Left ventricle myocardium inferior (tissue), 1 donor: Measurements from ENCODE around the gene HDAC4. TPM values are rescaled to one million over a fixed set of nuclear protein-coding genes. Genes with fewer than 3 reads are reported as not detected.

Experiments
- DNase-seq: peaks from one replicate; pipeline ENCODE4 v3.0.0-alpha.2; 2020
- H3K27ac ChIP-seq: fragments of 200-600 bp; replicated peaks from 2 replicates; pipeline ENCODE4 v1.8.0; 2021
- H3K27me3 ChIP-seq: fragments of 200-600 bp; 2 replicates; pipeline ENCODE4 v1.8.0; 2021; ENCODE audit warnings: low read depth
- H3K36me3 ChIP-seq: fragments of 200-600 bp; 2 replicates; pipeline ENCODE4 v1.8.0; 2021
- H3K4me1 ChIP-seq: fragments of 200-600 bp; 2 replicates; pipeline ENCODE4 v1.8.0; 2021
- H3K4me3 ChIP-seq: fragments of 200-600 bp; 2 replicates; pipeline ENCODE4 v1.8.0; 2021; ENCODE audit warnings: mild to moderate bottlenecking, moderate library complexity
- H3K9me3 ChIP-seq: fragments of 200-600 bp; replicated peaks from 2 replicates; pipeline ENCODE4 v1.8.0; 2021
- CTCF ChIP-seq: fragments of 200-600 bp; IDR thresholded peaks from 2 replicates; pipeline ENCODE4 v1.8.0; 2021; ENCODE audit warnings: antibody characterized with exemption, mild to moderate bottlenecking, borderline replicate concordance
- intact Hi-C: fragments of 100-400 bp; cut with micrococcal nuclease; formaldehyde crosslinking; loops from one replicate; pipeline ENCODE4 v1.11.0; 2022
- total RNA-seq: library from RNA; stranded (reverse); fragmentation: NEBNext Ultra II Directional; extraction: Animal tissue kit (Norgen Biotek cat#: 25700); gene quantifications from one replicate; pipeline ENCODE4 v1.2.1, GENCODE V29; 2021
- donor health status: DM: no; HTN: yes; CAD: no; lungs with severe emphysema.

HDAC4 gene
- total RNA-seq, 1 donor from 2014 or later: 23.9 TPM

- Histone ChIP-seq H3K27ac (no peak overlapping the region), H3K27me3 (no peaks in the 10 kb centered on the region)
Observed at GRCh38 chr2:239101807-239102206, 299.0 kb downstream of the HDAC4 start.

GRCh38 chr2:239101071-239101470 is 299.7 kb downstream of the HDAC4 start:
- TF ChIP-seq CTCF: no peak
- H3K9me3 ChIP-seq: no peaks in the 10 kb centered on the region
- no peak for DNase-seq
- H3K4me3 ChIP-seq: no peak overlapping the region
- peaks cover 10% of the 10 kb centered on the region for H3K4me1 ChIP-seq
- peaks cover 55% of the 10 kb centered on the region for H3K36me3 ChIP-seq
- H3K27ac ChIP-seq: no peak overlapping the region
- no peaks in the 10 kb centered on the region for H3K27me3 ChIP-seq
- intact Hi-C loops: no loop called here

More at GRCh38 chr2:239101807-239102206, 299.0 kb downstream of the HDAC4 start:
- intact Hi-C loops: no loop called here
- Histone ChIP-seq H3K36me3 (peaks cover 62% of the 10 kb centered on the region), H3K9me3 (no peaks in the 10 kb centered on the region), H3K4me3 (no peak overlapping the region), H3K4me1 (peaks cover 13% of the 10 kb centered on the region)
- DNase-seq: no peak
- TF ChIP-seq CTCF: no peak

GRCh38 chr2:239099474-239099873 is 301.3 kb downstream of the HDAC4 start:
- Histone ChIP-seq H3K9me3 (no peaks in the 10 kb centered on the region), H3K27ac (no peak overlapping the region), H3K36me3 (peaks cover 58% of the 10 kb centered on the region), H3K4me3 (no peak overlapping the region), H3K27me3 (no peaks in the 10 kb centered on the region), H3K4me1 (peaks cover 10% of the 10 kb centered on the region)
- TF ChIP-seq CTCF: no peak
- no peak for DNase-seq
- intact Hi-C loops: no loop called here

GRCh38 chr2:239098288-239098970 is 302.4 kb downstream of the HDAC4 start:
- no peak for TF ChIP-seq CTCF
- Histone ChIP-seq H3K36me3 (peaks cover 63% of the 10 kb centered on the region), H3K4me3 (no peak overlapping the region), H3K27me3 (no peaks in the 10 kb centered on the region), H3K9me3 (no peaks in the 10 kb centered on the region), H3K27ac (no peak overlapping the region), H3K4me1 (peaks cover 8% of the 10 kb centered on the region)
- intact Hi-C loops: no loop called here
- no peak for DNase-seq

GRCh38 chr2:239097428-239097696 is 303.5 kb downstream of the HDAC4 start:
- intact Hi-C loops: no loop called here
- no peaks in the 10 kb centered on the region for H3K27me3 ChIP-seq
- peaks cover 59% of the 10 kb centered on the region for H3K36me3 ChIP-seq
- no peaks in the 10 kb centered on the region for H3K4me1 ChIP-seq
- DNase-seq: no peak
- no peak overlapping the region for H3K4me3 ChIP-seq
- no peak overlapping the region for H3K27ac ChIP-seq
- H3K9me3 ChIP-seq: no peaks in the 10 kb centered on the region
- no peak for TF ChIP-seq CTCF
